Astrocyte of the spinal cord (primary cell): ENCODE results near the gene SEC31A.

ENCODE experiments used
- DNase-seq: peaks from one replicate; pipeline ENCODE4 v3.0.0; 2011; ENCODE audit warnings: low read depth, low spot score
- H3K4me3 ChIP-seq: 2 replicates; pipeline ENCODE4 v1.5.1; 2011; ENCODE audit warnings: low read depth, mild to moderate bottlenecking, low read length, moderate library complexity
- CTCF ChIP-seq: IDR thresholded peaks from 2 replicates; pipeline ENCODE4 v1.5.1; 2012; ENCODE audit warnings: low read depth, mild to moderate bottlenecking, low read length, inconsistent platforms
- in situ Hi-C: cut with HindIII; loops from 2 replicates; pipeline ENCODE4 v1.10.0; 2017; ENCODE audit warnings: low sequenced_read_pairs

The SEC31A gene

DNA sequence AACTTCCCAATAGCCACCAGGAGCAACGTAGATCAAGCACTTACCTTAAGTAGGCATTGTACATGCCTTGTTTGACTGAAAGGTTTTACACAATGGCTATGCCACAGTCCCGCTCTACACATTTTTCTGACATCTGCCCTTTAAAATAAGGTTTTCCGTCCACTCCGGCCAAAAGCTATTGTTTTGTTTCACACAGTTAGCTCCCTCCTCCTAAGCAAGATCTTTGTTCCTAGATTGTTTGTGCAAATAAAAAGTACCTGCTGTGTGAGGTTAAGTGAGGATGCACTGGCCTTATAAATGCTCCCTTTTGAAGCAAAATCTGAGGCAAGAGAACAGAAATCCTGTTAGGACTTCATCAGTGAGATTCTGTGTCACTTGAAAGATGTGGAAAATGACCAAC lies 104.1 kb downstream of the SEC31A start:
- TF ChIP-seq CTCF, result no peak
- H3K4me3 ChIP-seq, result no peak overlapping the region
- in situ Hi-C loops, result no loop called here
- no peak for DNase-seq

DNA sequence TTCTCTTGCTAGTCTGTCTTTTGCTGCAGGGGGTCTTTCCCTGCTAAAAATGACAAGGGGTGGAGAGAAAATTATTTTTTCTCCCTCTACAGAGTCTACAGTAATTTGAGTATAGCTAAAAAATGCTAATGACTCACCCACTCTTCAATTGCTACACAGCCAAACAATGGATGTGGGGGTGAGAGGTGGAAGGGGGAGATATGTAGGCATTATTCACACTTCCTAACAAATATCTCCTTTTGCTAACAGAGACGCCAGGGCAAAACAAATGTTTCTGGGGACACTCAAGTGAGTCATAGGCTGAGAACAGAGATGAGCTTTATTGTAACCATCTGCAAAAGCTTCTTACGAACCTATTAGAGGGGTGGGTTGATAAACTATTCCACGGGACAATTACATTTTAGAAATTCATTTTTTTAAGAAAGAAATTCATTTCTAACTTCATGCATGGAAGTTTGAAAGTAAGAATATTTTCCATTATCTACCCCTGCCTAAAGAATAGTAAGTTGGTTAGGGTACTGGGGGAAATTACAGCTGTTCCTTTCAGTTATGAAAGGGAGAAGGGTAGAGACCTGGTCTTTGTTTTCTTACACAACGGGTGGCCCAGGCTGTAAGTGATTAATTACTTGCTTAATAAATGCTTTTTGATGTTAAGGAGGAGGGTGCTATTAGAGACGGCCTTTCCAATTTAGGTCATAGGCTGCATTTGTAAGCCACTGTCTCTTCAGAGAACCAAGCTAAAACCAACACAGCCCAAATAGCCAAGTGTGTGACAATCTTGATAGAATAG lies 105.1 kb downstream of the SEC31A start:
- TF ChIP-seq CTCF, result no peak
- in situ Hi-C loops, result no loop called here
- DNase-seq, result peak; percentile 90
- H3K4me3 ChIP-seq, result no peak overlapping the region

- peak; percentile 74 for DNase-seq
- no peak for TF ChIP-seq CTCF
- in situ Hi-C loops, result no loop called here
- no peak overlapping the region for H3K4me3 ChIP-seq
These were observed 106.0 kb downstream of the SEC31A start for GRCh38 chr4:82784681-82785610.

DNA sequence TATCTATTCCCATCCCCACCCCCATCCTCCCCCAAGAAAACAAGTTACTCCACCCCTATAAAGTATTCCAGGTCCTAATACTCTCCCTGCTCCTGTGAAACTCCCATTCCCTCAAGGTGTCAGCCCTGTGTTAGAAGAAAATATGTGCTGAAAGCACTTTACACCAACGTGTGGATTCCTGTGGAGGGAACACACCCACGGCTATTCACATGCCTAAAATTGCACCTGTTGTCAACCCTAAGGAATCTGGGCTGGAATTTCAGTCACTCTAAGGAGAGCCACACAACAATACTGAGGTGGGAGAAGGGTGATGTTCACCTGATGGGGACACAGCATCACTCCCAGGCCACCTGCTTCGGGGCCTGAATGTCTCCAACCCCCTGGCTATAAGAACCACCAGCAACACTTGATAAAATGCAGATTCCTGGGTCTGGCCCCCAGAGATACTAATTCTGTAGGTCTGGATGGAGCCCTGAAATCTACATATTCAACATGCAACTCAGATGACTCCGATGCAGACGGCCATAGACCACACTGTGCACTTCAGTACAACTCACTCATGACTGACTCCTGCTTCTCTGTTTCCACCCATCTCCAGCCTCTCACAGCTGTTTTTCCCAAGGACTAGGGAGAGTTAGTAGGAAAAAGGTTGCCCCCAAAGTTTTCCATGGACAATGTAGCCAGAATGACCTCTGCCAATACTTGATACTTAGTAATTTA lies 108.2 kb downstream of the SEC31A start:
- in situ Hi-C loops, result no loop called here
- no peak for DNase-seq
- TF ChIP-seq CTCF, result no peak

GRCh38 chr4:82780752-82781231 lies 110.2 kb downstream of the SEC31A start:
- TF ChIP-seq CTCF, result peak; percentile 26
- DNase-seq, result peak; percentile 90
- no peak overlapping the region for H3K4me3 ChIP-seq
- in situ Hi-C loops, result no loop called here

More for the DNA sequence above, 108.2 kb downstream of the SEC31A start:
- H3K4me3 ChIP-seq, result no peak overlapping the region

DNA sequence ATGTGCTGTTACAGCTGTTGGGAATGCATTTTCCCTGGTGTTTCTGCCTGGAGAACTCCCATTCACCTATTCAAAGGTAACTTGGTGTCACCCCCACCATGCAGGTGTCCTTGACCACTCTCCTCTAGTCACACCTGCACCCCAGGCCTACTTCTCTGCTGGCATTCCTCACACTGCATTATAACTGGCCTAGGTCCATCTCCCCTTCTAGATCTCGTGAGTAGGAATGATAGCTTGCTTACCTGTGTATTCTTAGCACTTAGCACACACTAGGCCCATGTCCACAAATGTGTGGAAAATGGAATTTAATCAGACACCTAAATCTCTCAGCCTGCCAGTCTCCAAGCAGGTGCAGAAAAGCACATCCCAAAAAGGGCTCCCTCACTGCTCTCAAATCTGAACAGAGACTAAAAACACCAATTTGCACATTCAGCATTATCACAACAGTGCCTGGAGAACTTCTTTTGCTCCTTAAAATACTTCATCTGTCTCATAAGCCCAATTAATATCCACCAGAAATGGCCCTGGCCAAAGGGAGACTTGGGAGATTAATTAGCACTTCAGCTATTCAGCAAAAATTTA lies 110.7 kb downstream of the SEC31A start:
- TF ChIP-seq CTCF, result no peak
- DNase-seq, result no peak
- in situ Hi-C loops, result no loop called here
- no peak overlapping the region for H3K4me3 ChIP-seq
